Uterus (tissue), 4 donors: ENCODE measurements around the gene TMEM151A. TPM values are rescaled to one million over a fixed set of nuclear protein-coding genes. Genes with fewer than 3 reads are reported as not detected.

Source experiments
- DNase-seq, 2 donors: peaks; one replicate each; pipeline ENCODE4 v3.0.0-alpha.2; 2019 to 2020
- H3K27ac ChIP-seq, 2 donors: fragments of 200-600 bp; sonication (generic); 1 replicate in 1 of 2; 2 replicates in 1 of 2; pipeline ENCODE4 v1.5.1; 2016 to 2018
- H3K27me3 ChIP-seq, 2 donors: fragments of 200-600 bp; sonication (generic); one replicate each; pipeline ENCODE4 v1.5.1; 2018 to 2019; ENCODE audit warnings: control low read depth in 1 of 2
- H3K36me3 ChIP-seq, 2 donors: fragments of 200-600 bp; sonication (generic); one replicate each; pipeline ENCODE4 v1.5.1; 2019; ENCODE audit warnings: control low read depth in 1 of 2
- H3K4me1 ChIP-seq, 2 donors: fragments of 200-600 bp; sonication (generic); one replicate each; pipeline ENCODE4 v1.5.1; 2018 to 2019; ENCODE audit warnings: control low read depth in 1 of 2
- H3K4me3 ChIP-seq, 2 donors: fragments of 200-600 bp; sonication (generic); 1 replicate in 1 of 2; 2 replicates in 1 of 2; pipeline ENCODE4 v1.5.1; 2018 to 2019; ENCODE audit warnings: mild to moderate bottlenecking in 1 of 2
- H3K9me3 ChIP-seq, 2 donors: fragments of 200-600 bp; sonication (generic); one replicate each; pipeline ENCODE4 v1.5.1; 2019; ENCODE audit warnings: control low read depth in 1 of 2
- CTCF ChIP-seq, 4 experiments: fragments of 200-600 bp in 2 of 4; fragments of 450-650 bp in 2 of 4; sonication (generic) in 2 of 4; IDR thresholded peaks; one replicate each; pipeline ENCODE4 v1.5.1; 2016 to 2019; ENCODE audit warnings: antibody characterized with exemption in 4 of 4, mild to moderate bottlenecking in 2 of 4, moderate library complexity in 1 of 4
- POLR2A ChIP-seq, 2 donors: fragments of 450-650 bp; IDR thresholded peaks; one replicate each; pipeline ENCODE4 v1.6.1; 2016; ENCODE audit warnings: antibody characterized with exemption in 2 of 2, mild to moderate bottlenecking in 1 of 2, moderate library complexity in 1 of 2
- intact Hi-C: fragments of 100-400 bp; cut with DNase I; formaldehyde crosslinking; loops from one replicate; pipeline ENCODE4 v1.15.1; 2023; ENCODE audit warnings: low total_unique reads
- total RNA-seq, 4 donors: library from RNA; depleted of rRNA in 3 of 4; stranded (reverse); fragments of >200 nt in 3 of 4; gene quantifications; one replicate each; pipeline versions ENCODE4 v1.1.0 to v1.2.4, GENCODE V29; 2014 to 2023
- donor health status: DM: yes; HTN: yes; CAD: no.

The TMEM151A gene
- total RNA-seq, 4 donors from 2014 or later = 0.27 TPM; not detected in 3

- Histone ChIP-seq H3K27ac (no peak overlapping the region), H3K9me3 (no peaks in the 10 kb centered on the region), H3K4me1 (peaks cover 0 to 3% of the 10 kb centered on the region in 2 donors), H3K36me3 (no peaks in the 10 kb centered on the region), H3K27me3 (no peaks in the 10 kb centered on the region), H3K4me3 (no peak overlapping the region)
- intact Hi-C loops = no loop called here
- TF ChIP-seq CTCF (IDR thresholded peaks at IDR 0.05) (no peak), POLR2A (IDR thresholded peaks at IDR 0.05) (no peak)
- no peak for DNase-seq
Observed at GRCh38 chr11:66259956-66260355, 31.7 kb upstream of the TMEM151A start.

GRCh38 chr11:66261578-66261977, 30.1 kb upstream of the TMEM151A start:
- no peak for TF ChIP-seq POLR2A (IDR thresholded peaks at IDR 0.05)
- TF ChIP-seq CTCF (IDR thresholded peaks at IDR 0.05) = no peak
- intact Hi-C loops = no loop called here
- no peak overlapping the region for H3K27ac ChIP-seq
- H3K27me3 ChIP-seq = no peaks in the 10 kb centered on the region
- no peaks in the 10 kb centered on the region for H3K9me3 ChIP-seq
- H3K36me3 ChIP-seq = no peaks in the 10 kb centered on the region
- no peak for DNase-seq
- peaks cover 0 to 8% of the 10 kb centered on the region in 2 donors for H3K4me1 ChIP-seq
- H3K4me3 ChIP-seq = no peak overlapping the region

GRCh38 chr11:66262191-66262590, 29.5 kb upstream of the TMEM151A start:
- Histone ChIP-seq H3K9me3 (no peaks in the 10 kb centered on the region), H3K4me3 (no peak overlapping the region), H3K4me1 (peaks cover 0 to 12% of the 10 kb centered on the region in 2 donors), H3K36me3 (no peaks in the 10 kb centered on the region), H3K27ac (no peak overlapping the region), H3K27me3 (no peaks in the 10 kb centered on the region)
- intact Hi-C loops = no loop called here
- DNase-seq = no peak
- TF ChIP-seq POLR2A (IDR thresholded peaks at IDR 0.05) (no peak), CTCF (IDR thresholded peaks at IDR 0.05) (no peak)

- Histone ChIP-seq H3K27ac (no peak overlapping the region), H3K36me3 (no peaks in the 10 kb centered on the region), H3K27me3 (no peaks in the 10 kb centered on the region), H3K4me3 (no peak overlapping the region), H3K9me3 (no peaks in the 10 kb centered on the region), H3K4me1 (peaks cover 0 to 12% of the 10 kb centered on the region in 2 donors)
- no peak for DNase-seq
- intact Hi-C loops = no loop called here
- no peak for TF ChIP-seq CTCF (IDR thresholded peaks at IDR 0.05)
- no peak for TF ChIP-seq POLR2A (IDR thresholded peaks at IDR 0.05)
Observed at GRCh38 chr11:66262696-66263095, 29.0 kb upstream of the TMEM151A start.

- H3K27ac ChIP-seq = no peak overlapping the region
Observed at GRCh38 chr11:66263231-66263630, 28.5 kb upstream of the TMEM151A start.

More at GRCh38 chr11:66263231-66263630, 28.5 kb upstream of the TMEM151A start:
- peaks cover 0 to 12% of the 10 kb centered on the region in 2 donors for H3K4me1 ChIP-seq
- no peak overlapping the region for H3K4me3 ChIP-seq
- no peaks in the 10 kb centered on the region for H3K36me3 ChIP-seq
- intact Hi-C loops = no loop called here
- H3K27me3 ChIP-seq = no peaks in the 10 kb centered on the region
- no peak for DNase-seq
- TF ChIP-seq CTCF (IDR thresholded peaks at IDR 0.05) (no peak), POLR2A (IDR thresholded peaks at IDR 0.05) (no peak)
- no peaks in the 10 kb centered on the region for H3K9me3 ChIP-seq
